BLaER1 (cell line): ENCODE measurements around the gene SLX4IP.
A peak's percentile ranks its signal among the peaks of the same experiment; 100 is the strongest.

ENCODE experiments used
- H3K27ac ChIP-seq: shearing (Covaris generic); formaldehyde crosslinking; 2 replicates; pipeline ENCODE4 v1.8.1; 2022
- H3K27me3 ChIP-seq: shearing (Covaris generic); formaldehyde crosslinking; 2 replicates; pipeline ENCODE4 v1.8.1; 2022
- H3K36me3 ChIP-seq: shearing (Covaris generic); formaldehyde crosslinking; 2 replicates; pipeline ENCODE4 v1.8.1; 2022
- H3K4me1 ChIP-seq: shearing (Covaris generic); formaldehyde crosslinking; 2 replicates; pipeline ENCODE4 v1.8.1; 2022
- H3K4me2 ChIP-seq: shearing (Covaris generic); formaldehyde crosslinking; 2 replicates; pipeline ENCODE4 v1.8.1; 2022
- H3K4me3 ChIP-seq: shearing (Covaris generic); formaldehyde crosslinking; 2 replicates; pipeline ENCODE4 v1.8.1; 2022
- H3K9ac ChIP-seq: shearing (Covaris generic); formaldehyde crosslinking; 2 replicates; pipeline ENCODE4 v1.8.1; 2022
- H3K9me3 ChIP-seq: shearing (Covaris generic); formaldehyde crosslinking; 2 replicates; pipeline ENCODE4 v1.8.1; 2022
- H4K20me1 ChIP-seq: shearing (Covaris generic); formaldehyde crosslinking; 2 replicates; pipeline ENCODE4 v1.8.1; 2022
- Cebpa-rat ChIP-seq: shearing (Covaris generic); IDR thresholded peaks from 2 replicates; pipeline ENCODE4 v1.8.1; 2022

Gene SLX4IP

GRCh38 chr20:10474606-10475184 lies 39.6 kb downstream of the SLX4IP start:
- TF ChIP-seq Cebpa-rat: no peak
- Histone ChIP-seq H4K20me1 (peaks cover 7% of the 10 kb centered on the region; the same call in 1 of the 2 replicates), H3K9ac (no peak overlapping the region), H3K4me1 (peaks cover 36% of the 10 kb centered on the region), H3K4me2 (peak overlapping the region; percentile 70), H3K36me3 (peaks cover 4% of the 10 kb centered on the region; the same call in 1 of the 2 replicates), H3K27ac (peak overlapping the region; percentile 24; the same call in 1 of the 2 replicates), H3K9me3 (no peaks in the 10 kb centered on the region), H3K4me3 (no peak overlapping the region), H3K27me3 (no peaks in the 10 kb centered on the region)

- Histone ChIP-seq H3K4me1 (peaks cover 36% of the 10 kb centered on the region), H3K9me3 (no peaks in the 10 kb centered on the region), H3K4me2 (peak overlapping the region; percentile 70), H3K36me3 (peaks cover 4% of the 10 kb centered on the region; the same call in 1 of the 2 replicates), H3K9ac (no peak overlapping the region), H4K20me1 (peaks cover 7% of the 10 kb centered on the region; the same call in 1 of the 2 replicates), H3K4me3 (no peak overlapping the region), H3K27me3 (no peaks in the 10 kb centered on the region), H3K27ac (peak overlapping the region; percentile 24; the same call in 1 of the 2 replicates)
- TF ChIP-seq Cebpa-rat: no peak
Measured at GRCh38 chr20:10475225-10475624, 40.1 kb downstream of the SLX4IP start.

GRCh38 chr20:10476319-10476724 lies 41.2 kb downstream of the SLX4IP start:
- no peak for TF ChIP-seq Cebpa-rat
- Histone ChIP-seq H3K9ac (no peak overlapping the region), H3K27ac (no peak overlapping the region), H3K4me1 (peaks cover 36% of the 10 kb centered on the region), H3K4me2 (peak overlapping the region; percentile 34), H3K27me3 (no peaks in the 10 kb centered on the region), H4K20me1 (peaks cover 7% of the 10 kb centered on the region; the same call in 1 of the 2 replicates), H3K9me3 (no peaks in the 10 kb centered on the region), H3K36me3 (peaks cover 4% of the 10 kb centered on the region; the same call in 1 of the 2 replicates), H3K4me3 (no peak overlapping the region)

- Histone ChIP-seq H3K27me3 (no peaks in the 10 kb centered on the region), H3K27ac (no peak overlapping the region), H3K9ac (no peak overlapping the region), H3K4me3 (no peak overlapping the region), H3K4me2 (no peak overlapping the region), H3K4me1 (peaks cover 46% of the 10 kb centered on the region), H3K9me3 (no peaks in the 10 kb centered on the region), H3K36me3 (0 out of 2 replicates have a peak, but pooled peaks cover 4% of the 10 kb centered on the region), H4K20me1 (peaks cover 7% of the 10 kb centered on the region; the same call in 1 of the 2 replicates)
- TF ChIP-seq Cebpa-rat: no peak
Measured at GRCh38 chr20:10478205-10478604, 43.1 kb downstream of the SLX4IP start.

GRCh38 chr20:10478930-10479329 lies 43.8 kb downstream of the SLX4IP start:
- H3K27ac ChIP-seq: no peak overlapping the region
- H3K4me2 ChIP-seq: no peak overlapping the region
- no peak overlapping the region for H3K4me3 ChIP-seq
- H3K27me3 ChIP-seq: no peaks in the 10 kb centered on the region
- no peak overlapping the region for H3K9ac ChIP-seq
- H3K36me3 ChIP-seq: 0 out of 2 replicates have a peak, but pooled peaks cover 4% of the 10 kb centered on the region
- TF ChIP-seq Cebpa-rat: no peak
- H3K9me3 ChIP-seq: no peaks in the 10 kb centered on the region
- H3K4me1 ChIP-seq: peaks cover 41% of the 10 kb centered on the region
- peaks cover 7% of the 10 kb centered on the region; the same call in 1 of the 2 replicates for H4K20me1 ChIP-seq

GRCh38 chr20:10481676-10482075 lies 46.6 kb downstream of the SLX4IP start:
- Histone ChIP-seq H3K9ac (no peak overlapping the region), H3K9me3 (no peaks in the 10 kb centered on the region), H4K20me1 (no peaks in the 10 kb centered on the region), H3K4me3 (no peak overlapping the region), H3K4me1 (peaks cover 14% of the 10 kb centered on the region), H3K4me2 (0 out of 2 replicates have a peak overlapping the region, but pooled peaks have one; percentile 7), H3K27ac (no peak overlapping the region), H3K27me3 (no peaks in the 10 kb centered on the region), H3K36me3 (0 out of 2 replicates have a peak, but pooled peaks cover 4% of the 10 kb centered on the region)
- no peak for TF ChIP-seq Cebpa-rat

GRCh38 chr20:10483691-10484090 lies 48.6 kb downstream of the SLX4IP start:
- no peak overlapping the region for H3K9ac ChIP-seq
- no peak overlapping the region for H3K4me3 ChIP-seq
- TF ChIP-seq Cebpa-rat: no peak
- peaks cover 10% of the 10 kb centered on the region for H3K4me1 ChIP-seq
- no peaks in the 10 kb centered on the region for H3K27me3 ChIP-seq
- H3K9me3 ChIP-seq: no peaks in the 10 kb centered on the region
- H4K20me1 ChIP-seq: no peaks in the 10 kb centered on the region
- no peak overlapping the region for H3K4me2 ChIP-seq
- H3K36me3 ChIP-seq: 0 out of 2 replicates have a peak, but pooled peaks cover 3% of the 10 kb centered on the region
- no peak overlapping the region for H3K27ac ChIP-seq

- Histone ChIP-seq H3K4me3 (no peak overlapping the region), H3K27ac (no peak overlapping the region), H3K4me2 (no peak overlapping the region), H3K9me3 (no peaks in the 10 kb centered on the region), H4K20me1 (no peaks in the 10 kb centered on the region), H3K36me3 (no peaks in the 10 kb centered on the region), H3K4me1 (peaks cover 12% of the 10 kb centered on the region), H3K9ac (no peak overlapping the region), H3K27me3 (no peaks in the 10 kb centered on the region)
- TF ChIP-seq Cebpa-rat: no peak
Measured at GRCh38 chr20:10487142-10488136, 52.3 kb downstream of the SLX4IP start.

GRCh38 chr20:10488534-10488933 lies 53.4 kb downstream of the SLX4IP start:
- no peaks in the 10 kb centered on the region for H3K36me3 ChIP-seq
- no peak overlapping the region for H3K27ac ChIP-seq
- H3K4me3 ChIP-seq: no peak overlapping the region
- no peak overlapping the region for H3K9ac ChIP-seq
- H3K4me1 ChIP-seq: peaks cover 11% of the 10 kb centered on the region
- no peaks in the 10 kb centered on the region for H3K27me3 ChIP-seq
- no peak for TF ChIP-seq Cebpa-rat
- no peaks in the 10 kb centered on the region for H4K20me1 ChIP-seq
- H3K9me3 ChIP-seq: no peaks in the 10 kb centered on the region
- no peak overlapping the region for H3K4me2 ChIP-seq

- no peak overlapping the region for H3K4me3 ChIP-seq
- no peak for TF ChIP-seq Cebpa-rat
- peaks cover 11% of the 10 kb centered on the region for H3K4me1 ChIP-seq
- no peak overlapping the region for H3K27ac ChIP-seq
- H3K9me3 ChIP-seq: no peaks in the 10 kb centered on the region
- no peaks in the 10 kb centered on the region for H3K36me3 ChIP-seq
- H3K9ac ChIP-seq: no peak overlapping the region
- no peaks in the 10 kb centered on the region for H3K27me3 ChIP-seq
- no peak overlapping the region; the same call in 1 of the 2 replicates for H3K4me2 ChIP-seq
- H4K20me1 ChIP-seq: no peaks in the 10 kb centered on the region
Measured at GRCh38 chr20:10489853-10490252, 54.7 kb downstream of the SLX4IP start.
